Stimulated activated CD4-positive, alpha-beta T cell treated with anti-CD3 and anti-CD28 coated beads, Interleukin-4, amount 100 ng/mL, for 24 hours (primary cell): Measurements from ENCODE around the gene AP4M1.

Source experiments
- DNase-seq: peaks from one replicate; pipeline ENCODE4 v3.0.0-alpha.2; 2020

Gene AP4M1

DNA sequence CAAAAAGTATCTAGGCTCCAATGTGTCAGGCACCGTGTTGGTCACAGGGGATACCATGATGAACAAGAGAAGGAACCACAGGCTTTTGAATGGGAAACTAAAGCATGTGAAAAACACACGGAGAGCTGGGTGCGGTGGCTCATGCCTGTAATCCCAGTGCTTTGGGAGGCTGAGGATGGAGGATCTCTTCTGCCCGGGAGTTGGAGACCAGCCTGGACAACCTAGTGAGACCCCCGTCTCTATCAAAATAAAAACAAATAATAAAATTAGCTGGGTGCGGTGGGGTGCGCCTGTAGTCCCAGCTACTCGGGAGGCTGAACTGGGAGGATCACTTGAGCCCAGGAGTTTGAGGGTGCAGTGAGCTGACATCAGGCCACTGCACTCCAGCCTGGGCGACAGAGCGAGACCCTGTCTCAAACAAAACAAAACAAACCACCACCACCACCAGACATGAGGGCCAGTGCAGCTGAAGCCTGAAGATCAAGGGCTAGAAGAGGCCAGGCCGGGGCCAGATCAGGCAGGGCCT is 13.3 kb upstream of the AP4M1 start:
- DNase-seq, result no peak

DNA sequence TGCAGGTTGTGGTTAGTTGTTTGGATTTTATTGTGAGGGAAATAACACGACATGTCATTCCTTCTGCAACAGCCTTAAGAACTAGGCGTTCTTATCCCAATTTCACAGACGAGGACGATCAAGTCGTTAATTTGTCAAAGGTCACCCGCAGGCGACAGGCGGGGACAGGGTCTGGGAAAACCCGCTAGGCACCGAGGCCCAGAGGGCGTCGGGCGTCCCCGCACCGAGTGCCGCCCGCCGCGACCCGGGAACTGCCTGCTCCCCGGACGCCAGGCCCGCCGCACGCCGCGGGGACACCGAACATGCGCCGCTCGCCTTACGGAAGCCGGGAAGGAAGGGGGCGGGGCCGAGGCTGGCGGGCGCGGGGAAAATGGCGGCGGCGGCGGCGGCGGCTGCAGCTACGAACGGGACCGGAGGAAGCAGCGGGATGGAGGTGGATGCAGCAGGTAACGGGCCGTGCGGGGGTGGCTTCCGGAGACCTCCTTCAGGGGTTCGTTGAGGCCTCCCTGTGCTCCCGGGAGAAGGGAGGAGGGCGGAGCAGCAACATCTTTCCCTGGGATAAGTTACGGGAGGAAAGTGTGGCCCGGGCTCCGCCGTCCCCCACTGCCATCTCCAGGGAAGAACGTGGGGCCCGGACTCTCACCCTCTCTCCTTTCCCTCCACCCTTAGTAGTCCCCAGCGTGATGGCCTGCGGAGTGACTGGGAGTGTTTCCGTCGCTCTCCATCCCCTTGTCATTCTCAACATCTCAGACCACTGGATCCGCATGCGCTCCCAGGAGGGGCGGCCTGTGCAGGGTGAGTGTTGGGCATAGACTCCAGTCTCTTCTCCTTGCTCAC is 12.6 kb upstream of the AP4M1 start, which contains the start of gene COPS6:
COPS6 (plus strand) TSS at position 349 of the 837 bp plus-strand sequence; CDS start at position 371, 22 bp downstream.
- DNase-seq, result peak; percentile 89

DNA sequence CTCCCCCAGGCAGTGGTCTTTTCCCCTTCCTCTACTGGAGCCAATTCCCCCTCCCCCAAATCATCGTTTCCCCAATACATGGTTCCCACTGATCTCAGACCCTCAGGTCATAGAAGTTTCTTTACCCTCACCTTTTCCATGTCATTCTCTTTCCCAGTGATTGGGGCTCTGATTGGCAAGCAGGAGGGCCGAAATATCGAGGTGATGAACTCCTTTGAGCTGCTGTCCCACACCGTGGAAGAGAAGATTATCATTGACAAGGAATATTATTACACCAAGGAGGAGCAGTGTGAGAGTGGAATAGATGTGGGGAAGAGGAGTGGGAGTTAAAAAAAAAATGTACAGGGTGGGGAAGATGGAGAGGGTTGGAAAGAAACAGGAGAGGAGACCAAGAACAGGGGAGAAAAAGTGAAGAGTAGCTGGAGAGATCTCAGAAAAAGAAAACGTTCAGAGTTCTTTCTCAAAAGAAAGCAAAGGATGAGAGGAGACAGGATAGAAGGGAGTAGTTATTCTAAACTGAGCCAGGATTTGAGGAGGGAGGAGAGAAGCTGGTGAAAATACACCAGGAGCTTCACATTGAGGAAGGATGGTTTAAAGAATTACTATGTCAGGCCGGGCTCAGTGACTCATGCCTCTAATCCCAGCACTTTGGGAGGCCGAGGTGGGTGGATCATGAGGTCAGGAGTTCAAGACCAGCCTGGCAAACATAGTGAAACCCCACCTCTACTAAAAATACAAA is 11.8 kb upstream of the AP4M1 start:
- no peak for DNase-seq

DNA sequence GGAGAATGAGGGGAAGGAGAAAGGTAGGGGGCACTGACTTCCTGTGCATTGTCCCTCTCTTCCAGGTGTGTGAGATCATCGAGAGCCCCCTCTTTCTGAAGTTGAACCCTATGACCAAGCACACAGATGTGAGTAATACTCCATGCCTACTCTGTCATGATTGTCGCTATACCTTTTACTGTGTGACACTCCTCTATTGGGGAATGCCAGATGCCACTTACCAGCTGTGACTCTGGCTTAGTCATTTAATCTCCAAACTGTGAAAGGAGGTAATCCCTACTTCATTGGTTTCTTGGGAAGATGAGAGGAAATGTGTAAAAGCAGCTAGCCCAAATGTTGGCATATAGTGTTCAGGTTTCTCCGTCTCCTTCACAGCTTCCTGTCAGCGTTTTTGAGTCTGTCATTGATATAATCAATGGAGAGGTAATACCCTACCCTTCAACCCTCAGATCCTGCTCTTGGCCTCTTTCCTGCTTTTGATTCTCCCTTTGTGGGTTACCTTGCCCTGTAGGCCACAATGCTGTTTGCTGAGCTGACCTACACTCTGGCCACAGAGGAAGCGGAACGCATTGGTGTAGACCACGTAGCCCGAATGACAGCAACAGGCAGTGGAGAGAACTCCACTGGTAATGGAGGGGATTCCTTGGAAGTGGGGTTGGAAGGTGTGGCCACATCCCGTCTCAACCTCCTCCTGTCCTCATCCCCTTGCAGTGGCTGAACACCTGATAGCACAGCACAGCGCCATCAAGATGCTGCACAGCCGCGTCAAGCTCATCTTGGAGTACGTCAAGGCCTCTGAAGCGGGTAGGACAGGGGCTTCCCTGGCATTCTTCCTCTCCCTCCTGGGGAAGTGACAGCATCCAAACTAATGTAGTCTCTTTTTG is 10.7 kb upstream of the AP4M1 start:
- DNase-seq, result no peak

DNA sequence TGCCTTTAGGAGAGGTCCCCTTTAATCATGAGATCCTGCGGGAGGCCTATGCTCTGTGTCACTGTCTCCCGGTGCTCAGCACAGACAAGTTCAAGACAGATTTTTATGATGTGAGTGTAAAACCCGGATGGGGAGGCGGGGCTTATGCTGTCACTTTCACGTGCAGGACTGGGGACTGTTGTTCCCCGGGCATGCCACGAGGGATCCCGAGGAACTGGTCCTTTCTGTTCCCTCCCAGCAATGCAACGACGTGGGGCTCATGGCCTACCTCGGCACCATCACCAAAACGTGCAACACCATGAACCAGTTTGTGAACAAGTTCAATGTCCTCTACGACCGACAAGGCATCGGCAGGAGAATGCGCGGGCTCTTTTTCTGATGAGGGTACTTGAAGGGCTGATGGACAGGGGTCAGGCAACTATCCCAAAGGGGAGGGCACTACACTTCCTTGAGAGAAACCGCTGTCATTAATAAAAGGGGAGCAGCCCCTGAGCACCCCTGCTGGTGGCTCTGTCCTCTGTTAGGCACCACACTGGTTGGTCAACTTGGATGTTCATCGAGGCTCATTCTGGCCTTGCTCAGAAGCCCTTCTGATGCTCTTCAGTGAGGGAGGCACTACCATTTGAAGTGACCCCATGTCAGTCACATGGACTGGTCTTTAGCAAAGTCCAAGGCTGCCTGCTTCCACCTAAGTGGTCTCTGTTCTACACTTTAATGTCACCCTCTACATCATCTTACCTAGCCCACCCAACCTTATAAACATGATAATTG is 9.8 kb upstream of the AP4M1 start:
- no peak for DNase-seq

DNA sequence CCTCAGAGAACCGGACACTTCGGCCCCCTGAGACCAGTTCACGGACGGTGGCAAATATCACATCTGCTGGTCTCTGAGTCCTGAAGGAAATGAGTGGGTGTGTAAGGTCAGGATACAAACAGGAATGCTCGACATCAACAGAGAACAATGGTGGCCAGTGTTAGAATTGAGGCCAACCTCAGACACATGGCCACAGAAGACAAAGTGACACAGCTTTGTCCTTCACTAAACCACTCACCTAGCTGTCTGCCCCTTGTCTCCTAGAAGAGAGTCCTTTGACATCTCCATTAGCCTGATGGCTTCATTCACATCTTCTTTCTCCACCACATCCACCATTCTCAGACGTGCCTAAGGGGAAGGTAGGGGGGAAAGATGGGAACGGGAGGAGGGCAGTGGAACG is 8.4 kb upstream of the AP4M1 start:
- DNase-seq, result no peak

DNA sequence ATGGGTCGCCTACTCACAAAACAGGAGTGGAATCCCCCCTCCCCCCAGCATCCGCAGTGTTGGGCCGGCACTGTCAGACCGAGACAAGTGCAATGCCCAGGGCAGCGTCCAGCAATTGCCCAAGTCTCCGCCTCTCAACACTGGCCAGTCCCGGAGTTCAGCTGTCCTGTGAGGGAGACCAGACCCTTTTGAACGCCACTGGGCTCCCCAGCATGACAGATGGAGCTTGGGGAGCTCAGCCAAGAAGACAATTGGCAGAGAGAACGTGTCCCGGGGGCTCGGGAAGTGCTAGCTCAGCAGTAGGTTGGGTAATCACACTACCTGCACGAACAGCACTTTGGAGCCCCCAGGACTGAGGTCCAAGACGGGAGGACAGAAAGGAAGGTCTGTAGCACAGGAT is 7.9 kb upstream of the AP4M1 start:
- no peak for DNase-seq

DNA sequence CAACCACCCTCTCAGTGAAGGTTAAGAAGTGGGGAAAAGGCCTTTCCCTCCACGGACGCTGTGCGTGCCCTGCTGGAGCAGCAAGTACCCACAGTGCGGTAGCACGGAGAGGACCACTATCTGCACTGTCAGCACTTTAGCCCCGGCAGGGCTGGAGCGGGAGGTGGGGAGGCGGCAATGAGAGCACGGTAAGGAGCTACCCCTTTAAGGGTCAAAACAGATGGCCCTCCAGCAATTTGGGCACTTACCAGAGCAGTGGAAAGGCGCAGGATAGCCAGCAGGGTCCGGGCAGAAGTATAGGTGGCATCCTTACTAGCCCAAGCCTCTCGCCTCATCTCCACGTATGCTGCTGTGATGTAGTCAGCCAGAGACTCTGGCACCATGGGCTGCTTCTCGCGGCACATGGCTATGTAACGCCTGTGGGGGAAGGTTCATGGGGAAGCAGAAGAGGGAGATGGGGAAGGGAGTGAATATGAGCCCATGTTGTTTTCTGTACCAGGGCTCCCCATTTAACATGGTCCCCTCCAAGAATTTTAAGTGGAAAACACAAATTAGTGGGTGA is 7.4 kb upstream of the AP4M1 start:
- DNase-seq, result no peak

DNA sequence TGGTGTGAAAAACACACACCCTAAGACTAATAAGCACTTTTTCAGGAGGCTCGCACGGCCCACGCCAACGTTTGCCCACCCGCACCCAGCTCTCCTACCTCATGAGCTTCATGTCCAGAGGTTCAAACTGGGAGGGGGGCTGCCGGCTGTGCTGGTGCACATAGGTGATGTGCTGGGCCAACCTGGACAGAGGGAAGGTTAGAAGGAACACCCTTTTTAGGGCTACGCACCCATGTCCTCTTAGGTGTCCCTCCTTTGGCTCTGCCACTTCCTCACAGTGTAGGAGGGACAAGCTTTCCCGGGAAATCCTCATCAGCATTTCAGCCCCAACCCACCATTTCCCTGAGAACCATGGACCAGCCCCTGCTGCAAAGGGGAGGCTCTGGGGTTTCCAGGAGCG is 6.2 kb upstream of the AP4M1 start:
- no peak for DNase-seq

DNA sequence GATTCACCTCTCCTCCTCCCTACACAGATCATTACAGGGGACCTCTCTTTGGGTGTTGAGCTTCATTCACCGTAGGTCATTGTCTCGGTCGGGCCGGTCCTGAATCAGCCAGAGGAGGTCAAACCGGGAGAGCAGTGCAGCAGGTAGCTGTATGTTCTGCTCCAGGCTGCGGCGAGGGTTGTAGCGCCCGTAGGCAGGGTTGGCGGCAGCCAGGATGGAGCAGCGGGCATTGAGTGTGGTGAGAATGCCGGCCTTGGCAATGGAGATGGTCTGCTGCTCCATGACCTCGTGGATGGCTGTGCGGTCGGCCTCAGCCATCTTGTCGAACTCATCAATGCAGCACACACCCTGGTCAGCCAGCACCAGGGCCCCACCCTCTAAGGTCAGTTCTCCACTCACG is 5.7 kb upstream of the AP4M1 start:
- no peak for DNase-seq

DNA sequence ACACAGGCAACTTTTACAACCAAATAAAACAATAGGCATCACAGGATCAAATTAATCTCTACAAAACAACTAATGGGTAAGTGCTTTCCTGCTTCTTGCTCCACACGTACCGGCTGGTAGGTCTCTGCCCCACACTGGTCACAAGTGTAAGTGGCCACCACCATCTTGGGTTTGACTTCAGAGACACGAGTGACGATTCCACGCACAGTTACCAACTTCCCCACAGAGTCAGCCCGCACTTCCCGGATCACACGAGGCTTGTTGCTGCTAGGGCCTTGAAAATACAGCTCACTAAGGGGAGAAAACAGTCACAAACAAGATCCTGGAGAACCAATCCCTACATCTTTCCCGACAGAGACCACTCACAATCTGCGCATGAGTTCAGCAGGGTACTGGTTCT is 2.5 kb upstream of the AP4M1 start:
- no peak for DNase-seq

DNA sequence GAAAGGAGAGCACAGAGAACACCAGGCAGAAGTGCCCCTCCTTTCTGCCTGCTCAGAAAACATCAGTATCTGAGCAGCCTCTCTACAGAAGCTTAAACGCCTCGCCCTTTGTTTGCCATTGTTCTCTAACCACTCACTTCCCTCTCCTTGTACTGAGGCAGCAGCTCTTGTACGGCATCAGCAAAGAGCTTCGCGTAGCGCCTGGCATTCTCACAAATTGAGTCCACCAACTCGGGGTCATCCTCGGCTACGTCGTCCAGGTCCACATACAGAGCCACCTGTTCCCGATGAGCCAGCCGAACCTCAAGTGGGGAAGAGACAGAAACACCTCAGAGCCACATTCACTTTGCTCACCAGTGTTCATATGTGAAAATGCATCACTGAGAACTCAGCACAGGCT is 2.0 kb upstream of the AP4M1 start:
- no peak for DNase-seq

DNA sequence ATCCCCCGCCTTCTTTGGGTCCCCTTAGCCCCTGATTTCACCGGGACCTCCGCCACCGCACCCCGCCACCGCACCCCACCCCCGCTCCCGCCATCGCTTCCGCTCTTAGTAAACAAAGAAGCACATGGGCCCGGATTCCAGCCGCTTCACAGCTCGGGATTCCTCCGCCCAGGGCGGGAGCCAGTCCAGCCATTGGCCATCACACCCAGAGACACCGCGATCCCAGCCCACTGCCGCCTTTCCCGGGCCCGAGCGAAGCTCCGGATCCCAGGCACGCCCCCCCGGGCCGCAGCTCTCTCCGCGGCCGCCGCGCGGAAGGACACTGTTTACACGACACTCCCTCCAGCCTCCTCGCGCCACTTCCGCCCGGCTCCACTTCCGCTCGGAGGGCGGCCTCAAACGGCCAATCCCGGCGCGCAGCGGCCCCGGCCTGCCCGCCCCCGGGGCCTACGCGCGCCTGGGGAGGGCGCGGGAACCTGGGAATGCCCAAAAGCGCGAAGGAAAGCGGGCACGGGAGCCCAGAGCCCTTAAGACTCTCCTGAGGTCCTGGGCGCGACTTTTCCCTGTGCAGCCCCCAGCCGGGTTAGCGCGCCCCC is 925 bp upstream of the AP4M1 start:
- peak; percentile 85 for DNase-seq

DNA sequence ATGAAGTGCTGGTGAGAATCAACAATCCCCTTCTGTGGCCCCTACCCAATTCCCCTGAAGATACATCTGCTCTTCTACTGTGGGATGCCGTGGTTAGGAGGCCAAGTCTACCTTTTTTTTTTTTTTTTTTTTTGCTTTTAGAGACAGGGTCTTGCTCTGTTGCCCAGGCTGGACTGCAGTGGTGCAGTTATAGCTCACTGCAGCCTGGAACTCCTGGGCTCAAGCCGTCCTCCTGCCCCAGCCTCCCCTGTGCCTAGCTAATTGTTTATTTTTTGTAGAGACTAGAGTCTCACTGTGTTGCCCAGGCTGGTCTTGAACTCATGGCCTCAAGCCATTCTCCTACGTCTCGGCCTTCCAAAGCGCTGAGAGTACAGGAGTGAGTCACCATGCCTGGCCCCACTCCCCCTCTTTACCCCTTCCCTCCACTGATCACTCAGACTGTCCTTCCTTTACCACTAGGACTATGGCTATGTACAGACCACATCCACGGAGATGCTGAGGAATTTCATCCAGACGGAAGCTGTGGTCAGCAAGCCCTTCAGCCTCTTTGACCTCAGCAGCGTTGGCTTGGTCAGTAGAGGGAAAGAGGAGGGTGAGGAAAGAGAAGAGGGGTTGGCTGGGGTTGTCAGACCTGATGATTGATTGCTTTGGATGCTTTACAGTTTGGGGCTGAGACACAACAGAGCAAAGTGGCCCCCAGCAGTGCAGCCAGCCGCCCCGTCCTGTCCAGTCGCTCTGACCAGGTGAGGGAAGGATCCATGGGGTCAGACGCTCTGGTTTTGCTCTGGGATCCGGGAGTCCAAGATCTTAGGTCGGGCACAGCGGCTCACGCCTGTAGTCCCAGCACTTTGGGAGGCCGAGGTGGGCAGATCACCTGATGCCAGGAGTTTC is 1.8 kb downstream of the AP4M1 start:
- no peak for DNase-seq

DNA sequence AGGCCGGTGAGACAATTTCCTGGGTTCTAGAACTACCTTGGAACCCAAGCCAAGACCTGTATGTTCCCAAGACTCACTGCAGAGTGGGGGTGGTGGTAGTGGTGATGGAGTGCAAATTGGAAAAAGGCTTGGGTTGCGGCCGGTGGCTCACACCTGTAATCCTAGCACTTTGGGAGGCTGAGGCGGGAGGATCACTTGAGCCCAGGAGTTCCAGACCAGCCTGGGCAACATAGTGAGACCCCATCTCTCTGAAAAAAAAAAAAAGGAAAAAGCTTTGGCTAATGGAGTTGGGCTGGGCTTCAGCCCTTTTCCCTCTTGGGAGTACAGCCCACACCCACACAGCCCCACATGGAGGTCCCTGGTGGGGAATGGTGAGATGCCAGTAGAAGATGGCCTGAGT is 4.1 kb downstream of the AP4M1 start:
- no peak for DNase-seq

DNA sequence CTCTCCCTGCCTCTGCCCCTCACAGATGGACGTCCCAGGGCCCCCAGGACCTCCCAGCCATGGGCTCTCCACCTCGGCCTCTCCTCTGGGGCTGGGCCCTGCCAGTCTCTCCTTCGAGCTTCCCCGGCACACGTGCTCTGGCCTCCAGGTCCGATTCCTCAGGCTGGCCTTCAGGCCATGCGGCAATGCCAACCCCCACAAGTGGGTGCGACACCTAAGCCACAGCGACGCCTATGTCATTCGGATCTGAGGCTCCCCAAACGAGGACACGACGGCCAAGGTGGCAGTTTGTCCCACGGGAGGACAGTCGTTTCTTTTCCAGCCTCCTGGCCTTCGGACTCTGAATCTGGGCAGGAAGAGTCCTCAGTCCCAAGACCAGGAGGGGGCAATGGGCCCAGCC is 5.2 kb downstream of the AP4M1 start:
- no peak for DNase-seq

DNA sequence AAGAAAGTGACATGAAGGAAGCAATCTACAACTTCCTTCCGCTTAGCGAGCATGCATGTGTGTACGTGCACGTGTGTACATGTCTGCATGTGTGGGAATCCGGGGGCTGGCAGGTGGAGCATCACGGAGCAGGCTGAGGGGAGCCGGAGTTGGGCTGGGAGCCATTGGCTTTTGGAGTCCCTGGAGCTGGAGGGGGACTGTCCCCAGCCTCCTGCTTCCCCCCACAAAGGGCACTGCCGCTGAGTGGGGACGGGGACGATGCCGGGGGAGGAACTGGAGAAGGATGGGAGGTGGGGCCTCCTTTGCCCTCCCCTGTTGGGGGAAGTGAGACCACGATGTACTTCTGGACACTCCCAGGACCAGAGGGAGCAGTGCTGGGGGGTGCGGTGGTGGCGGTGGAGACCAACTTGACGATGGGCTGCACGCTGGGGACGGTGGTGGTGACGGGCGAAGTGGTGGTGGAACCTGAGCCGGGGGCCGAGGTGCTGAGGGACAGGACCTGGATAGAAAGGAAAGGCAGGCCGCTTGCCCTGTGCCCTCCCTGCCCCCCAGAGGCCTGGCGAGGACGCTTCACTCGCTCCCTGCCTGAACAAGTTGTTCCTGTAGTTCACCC is 5.8 kb downstream of the AP4M1 start:
- DNase-seq, result no peak

DNA sequence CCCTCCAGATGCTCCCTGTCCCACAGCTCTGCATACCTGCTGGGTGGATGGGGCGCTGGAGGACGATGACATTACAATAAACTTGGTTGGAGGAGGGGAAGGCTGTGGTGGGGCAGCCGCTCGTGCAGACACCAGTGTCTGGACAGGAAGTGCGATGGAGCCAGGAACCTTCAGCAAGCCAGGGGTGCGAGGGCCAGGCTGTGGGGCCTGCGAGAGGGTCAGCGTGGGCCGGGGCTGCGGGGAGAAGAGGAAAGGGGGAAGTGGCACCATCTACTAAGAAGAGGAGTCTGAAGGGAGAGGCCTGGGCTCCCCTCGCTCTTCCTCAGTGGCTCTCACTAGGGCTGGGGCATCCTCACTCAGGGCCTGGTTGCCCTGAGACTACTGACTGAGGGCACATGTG is 6.4 kb downstream of the AP4M1 start:
- no peak for DNase-seq

DNA sequence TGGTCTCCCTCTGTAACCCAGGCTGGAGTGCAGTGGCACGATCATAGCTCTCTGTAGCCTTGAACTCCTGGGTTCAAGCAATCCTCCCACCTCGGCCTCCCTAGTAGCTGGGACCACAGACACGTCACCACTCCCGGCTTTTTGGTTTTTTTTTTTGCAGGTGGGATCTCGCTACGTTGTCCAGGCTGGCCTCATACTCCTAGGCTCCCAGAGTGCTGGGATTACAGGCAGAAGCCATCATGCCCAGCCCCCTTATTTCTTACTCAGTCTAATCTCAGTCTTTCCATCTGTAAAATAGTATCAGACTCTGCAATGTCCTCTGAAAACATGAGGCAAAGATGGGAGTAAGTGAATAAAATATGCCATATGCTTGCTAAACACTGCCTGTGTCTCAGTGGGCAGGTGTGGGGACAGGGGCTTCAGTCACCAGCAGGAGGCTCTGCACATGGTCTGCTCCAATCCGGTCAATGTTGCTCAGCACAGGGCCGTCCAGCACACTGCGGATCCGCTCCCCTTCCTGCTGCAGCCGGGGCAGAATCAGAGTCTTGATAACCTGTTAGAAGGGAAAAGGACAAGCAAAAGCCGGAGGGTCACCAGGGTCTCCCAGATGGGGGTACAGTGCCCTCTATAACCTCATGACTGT is 8.2 kb downstream of the AP4M1 start:
- DNase-seq, result no peak
